DMS 273 (cell line): ENCODE data around the gene ZSCAN21.

Experiments used
- DNase-seq: peaks from one replicate; lab custom pipeline; 2025; ENCODE audit not compliant: unreplicated experiment; lab: John Stamatoyannopoulos, UW

The ZSCAN21 gene

GRCh38 chr7:100027197-100027596, 22.4 kb upstream of the ZSCAN21 start:
- DNase-seq, result no peak

- DNase-seq, result no peak
These were observed 20.0 kb upstream of the ZSCAN21 start for GRCh38 chr7:100029596-100029995.

- no peak for DNase-seq
These were observed 16.0 kb upstream of the ZSCAN21 start for GRCh38 chr7:100033526-100033925.

- DNase-seq, result no peak
These were observed 14.6 kb upstream of the ZSCAN21 start for GRCh38 chr7:100034871-100035510.

DNA sequence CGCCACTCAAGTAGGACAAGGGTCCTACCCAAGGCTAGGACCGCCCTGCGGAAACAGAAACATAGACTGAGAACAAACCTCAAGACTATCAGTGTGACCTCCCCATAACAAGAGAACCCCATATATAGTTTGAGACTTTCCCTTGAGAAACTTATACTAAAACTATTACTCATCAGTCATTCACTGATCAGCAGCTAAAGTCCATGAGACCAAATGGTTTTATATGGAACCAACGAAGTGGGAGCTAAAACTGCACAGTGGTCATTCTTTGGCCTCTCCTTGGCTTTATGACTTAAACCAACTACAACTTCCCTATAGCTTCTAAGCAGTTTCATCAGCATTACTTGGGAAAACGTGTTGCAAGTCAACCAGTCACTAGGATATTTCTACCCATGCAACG, 13.7 kb upstream of the ZSCAN21 start:
- DNase-seq, result no peak

DNA sequence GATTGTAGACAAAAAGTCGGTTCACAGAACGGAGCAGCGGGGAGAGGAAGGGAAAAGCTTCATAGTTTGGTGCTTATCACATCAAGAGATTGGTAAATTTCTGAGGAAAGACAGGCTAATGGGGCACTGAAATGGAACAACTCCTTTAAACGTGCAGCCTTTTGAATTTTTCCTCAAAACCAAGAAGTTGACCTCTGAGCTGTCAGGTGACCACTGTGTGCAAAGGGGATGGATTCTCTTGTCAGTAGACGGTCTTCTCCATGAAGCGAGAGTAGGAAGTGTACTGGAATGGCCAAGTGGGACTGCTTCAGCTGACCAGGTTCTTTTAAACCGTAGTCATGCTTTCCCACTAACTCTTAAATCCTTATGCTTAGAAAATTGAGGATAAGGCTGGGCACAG, 11.2 kb upstream of the ZSCAN21 start:
- no peak for DNase-seq

DNA sequence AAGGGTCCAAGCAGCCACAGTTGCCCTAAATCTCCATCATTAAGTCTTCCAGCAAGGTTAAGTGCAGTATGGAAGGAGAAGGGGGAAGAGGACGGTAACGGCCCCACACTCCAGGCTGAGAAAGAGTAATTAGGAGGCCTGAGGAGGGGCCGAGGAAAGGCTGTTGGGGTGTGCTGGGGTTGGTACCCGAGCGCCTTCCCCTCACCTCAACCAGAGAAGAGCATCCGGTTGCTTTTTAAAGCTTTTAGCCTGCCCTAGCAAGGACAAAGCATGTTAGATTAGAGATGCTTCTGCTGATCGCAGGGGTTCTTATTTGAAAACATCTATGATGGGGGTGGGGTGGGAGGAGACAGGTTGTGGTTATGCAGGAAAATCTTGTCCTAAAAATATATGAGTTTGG, 9.0 kb upstream of the ZSCAN21 start:
- no peak for DNase-seq

DNA sequence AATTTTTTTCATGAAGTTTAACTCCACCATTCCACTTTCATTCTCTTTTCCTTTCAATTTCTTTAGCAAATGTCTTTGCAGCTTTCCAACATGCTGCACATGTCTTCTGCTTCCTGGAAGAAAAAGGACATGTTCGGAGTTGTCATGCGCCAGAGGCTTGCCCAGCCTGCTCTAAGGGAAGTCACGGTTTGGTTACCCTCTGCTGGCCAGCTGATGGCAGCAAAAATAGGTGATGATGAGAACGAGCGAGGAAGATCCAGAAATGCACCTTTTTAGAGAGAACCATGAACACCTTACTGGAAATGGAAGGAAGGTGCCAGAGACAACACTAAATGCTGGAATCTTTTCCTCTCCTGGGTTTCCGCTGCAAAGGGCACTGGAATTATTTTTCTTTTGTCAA, 4.9 kb upstream of the ZSCAN21 start:
- peak; percentile 51 for DNase-seq

DNA sequence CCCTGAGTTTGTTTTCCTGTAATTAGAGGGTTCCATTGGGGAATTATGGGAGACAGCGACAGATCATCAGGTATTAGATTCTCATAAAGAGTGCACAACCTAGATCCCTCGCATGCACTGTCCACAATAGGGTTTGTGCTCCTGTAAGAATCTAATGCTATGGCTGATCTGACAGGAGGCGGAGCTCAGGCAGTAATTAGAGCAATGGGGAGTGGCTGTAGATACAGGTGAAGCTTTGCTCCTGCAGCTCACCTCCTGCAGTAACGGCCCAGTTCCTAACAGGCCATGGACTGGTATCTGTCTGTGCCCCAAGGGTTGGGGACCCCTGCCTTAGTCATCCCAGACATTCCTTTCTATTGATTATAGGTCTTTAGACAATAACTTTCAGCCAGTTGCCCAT, 894 bp upstream of the ZSCAN21 start:
- no peak for DNase-seq

DNA sequence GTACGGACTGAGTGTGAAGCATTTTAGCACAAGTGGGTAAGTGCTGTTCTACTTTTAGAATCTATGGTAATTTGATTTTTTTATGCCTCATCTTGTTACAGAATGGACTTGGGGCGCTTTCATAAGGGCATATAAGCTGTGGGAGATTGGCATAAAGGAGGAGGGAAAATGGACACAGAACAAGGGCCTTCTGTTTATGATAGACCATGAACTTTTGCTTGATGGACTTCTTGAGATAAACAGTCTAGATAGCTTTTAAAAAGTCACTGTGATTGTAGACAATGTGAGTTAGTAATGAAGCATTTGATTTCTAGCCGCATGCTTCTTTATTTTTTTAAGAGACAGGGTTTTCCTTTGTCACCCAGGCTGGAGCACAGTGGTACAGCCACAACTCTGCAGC, 2.0 kb downstream of the ZSCAN21 start:
- DNase-seq, result no peak

DNA sequence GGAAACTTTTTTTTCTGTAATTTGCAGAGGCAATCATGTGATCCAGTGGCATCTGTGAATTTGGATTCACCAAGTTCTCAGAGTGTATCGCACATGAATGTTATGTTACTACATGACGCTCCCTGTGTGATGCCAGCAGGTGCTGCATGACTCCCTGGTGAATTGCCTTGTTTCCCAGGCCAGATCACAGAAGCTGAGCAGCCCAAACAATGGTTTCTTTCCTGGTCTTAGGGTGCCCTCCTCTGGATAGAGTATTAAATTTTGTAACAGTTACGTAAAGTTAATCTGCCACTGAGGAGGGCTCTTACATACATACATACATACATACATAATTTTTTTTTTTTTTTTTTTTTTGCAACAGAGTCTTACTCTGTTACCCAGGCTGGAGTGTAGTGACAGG, 3.6 kb downstream of the ZSCAN21 start:
- DNase-seq, result peak; percentile 91

DNA sequence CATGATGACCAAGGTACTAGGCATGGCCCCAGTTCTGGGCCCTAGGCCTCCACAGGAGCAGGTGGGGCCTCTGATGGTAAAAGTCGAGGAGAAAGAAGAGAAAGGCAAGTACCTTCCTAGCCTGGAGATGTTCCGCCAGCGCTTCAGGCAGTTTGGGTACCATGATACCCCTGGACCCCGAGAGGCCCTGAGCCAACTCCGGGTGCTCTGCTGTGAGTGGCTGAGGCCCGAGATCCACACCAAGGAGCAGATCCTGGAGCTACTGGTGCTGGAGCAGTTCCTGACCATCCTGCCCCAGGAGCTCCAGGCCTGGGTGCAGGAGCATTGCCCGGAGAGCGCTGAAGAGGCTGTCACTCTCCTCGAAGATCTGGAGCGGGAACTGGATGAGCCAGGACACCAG, 7.4 kb downstream of the ZSCAN21 start:
- no peak for DNase-seq

GRCh38 chr7:100059251-100059739, 9.7 kb downstream of the ZSCAN21 start:
- DNase-seq, result no peak

GRCh38 chr7:100061518-100062193, 12.1 kb downstream of the ZSCAN21 start:
- peak; percentile 36 for DNase-seq

GRCh38 chr7:100063376-100063775, 13.8 kb downstream of the ZSCAN21 start:
- no peak for DNase-seq

DNA sequence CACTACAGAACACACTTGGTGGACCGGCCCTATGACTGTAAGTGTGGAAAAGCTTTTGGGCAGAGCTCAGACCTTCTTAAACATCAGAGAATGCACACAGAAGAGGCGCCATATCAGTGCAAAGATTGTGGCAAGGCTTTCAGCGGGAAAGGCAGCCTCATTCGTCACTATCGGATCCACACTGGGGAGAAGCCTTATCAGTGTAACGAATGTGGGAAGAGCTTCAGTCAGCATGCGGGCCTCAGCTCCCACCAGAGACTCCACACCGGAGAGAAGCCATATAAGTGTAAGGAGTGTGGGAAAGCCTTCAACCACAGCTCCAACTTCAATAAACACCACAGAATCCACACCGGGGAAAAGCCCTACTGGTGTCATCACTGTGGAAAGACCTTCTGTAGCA, 14.6 kb downstream of the ZSCAN21 start:
- no peak for DNase-seq

DNA sequence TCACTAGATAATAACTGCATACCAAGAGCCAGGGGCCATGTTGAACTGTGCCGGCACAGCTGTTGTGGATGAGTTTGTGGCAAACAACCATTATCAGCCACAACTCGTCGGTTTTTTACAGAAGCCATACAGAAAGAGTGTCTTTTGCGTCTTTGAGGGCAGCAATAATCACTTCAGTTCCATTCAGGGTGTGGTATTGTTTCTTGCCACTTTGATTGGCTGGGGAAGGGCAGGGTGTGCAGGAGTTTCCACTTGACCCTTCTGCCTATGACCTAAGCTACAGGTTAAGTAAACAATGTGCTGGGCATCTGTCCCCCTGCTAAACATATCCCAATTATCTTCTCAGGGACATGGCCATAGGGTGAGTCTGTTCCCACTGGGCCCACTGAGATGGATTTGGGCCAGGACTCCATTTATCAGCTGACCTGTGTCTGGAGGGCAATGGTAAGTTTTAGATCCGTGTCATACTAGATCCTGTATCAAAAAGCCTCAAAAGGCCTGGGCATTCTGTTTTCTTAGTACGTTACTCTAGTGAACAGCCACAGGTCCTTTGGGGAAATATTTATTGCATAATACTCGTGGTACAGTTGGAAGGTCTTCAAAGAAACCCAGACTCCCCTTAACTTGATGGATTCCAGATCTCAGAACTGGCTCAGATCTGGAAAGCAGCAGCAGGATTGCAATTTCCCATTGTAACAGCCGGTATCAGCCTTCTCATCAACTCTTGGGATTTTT, 16.0 kb downstream of the ZSCAN21 start:
- DNase-seq, result peak; percentile 39

GRCh38 chr7:100066953-100067352, 17.4 kb downstream of the ZSCAN21 start:
- DNase-seq, result no peak

- no peak for DNase-seq
These were observed 20.4 kb downstream of the ZSCAN21 start for GRCh38 chr7:100069991-100070390.

DNA sequence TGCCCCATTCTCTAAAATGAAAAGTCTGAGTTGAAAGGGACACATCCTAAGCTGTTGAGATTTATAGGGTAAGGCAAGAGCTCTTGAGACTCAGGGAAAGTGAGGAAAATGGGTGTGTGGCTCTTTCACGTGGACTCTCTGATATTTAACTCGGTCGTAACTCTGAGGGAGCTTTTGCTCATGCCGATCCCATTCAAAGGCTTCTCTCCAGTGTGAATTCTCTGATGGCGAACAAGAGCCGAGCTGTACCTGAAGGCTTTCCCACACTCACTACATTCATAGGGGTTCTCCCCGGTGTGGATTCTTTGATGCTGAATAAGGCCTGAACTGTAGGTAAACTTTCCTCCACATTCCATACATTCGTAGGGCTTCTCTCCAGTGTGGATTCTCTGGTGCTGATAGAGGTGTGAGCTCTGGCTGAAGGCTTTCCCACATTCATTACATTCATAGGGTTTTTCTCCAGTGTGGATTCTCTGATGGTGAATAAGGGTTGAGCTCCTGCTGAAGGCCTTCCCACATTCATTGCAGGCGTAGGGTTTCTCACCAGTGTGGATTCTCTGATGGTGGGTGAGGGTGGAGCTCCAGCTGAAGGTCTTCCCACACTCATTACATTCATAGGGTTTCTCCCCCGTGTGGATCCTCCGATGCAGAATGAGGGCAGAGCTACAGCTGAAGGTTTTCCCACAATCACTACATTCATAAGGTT, 21.6 kb downstream of the ZSCAN21 start:
- peak; percentile 50 for DNase-seq

DNA sequence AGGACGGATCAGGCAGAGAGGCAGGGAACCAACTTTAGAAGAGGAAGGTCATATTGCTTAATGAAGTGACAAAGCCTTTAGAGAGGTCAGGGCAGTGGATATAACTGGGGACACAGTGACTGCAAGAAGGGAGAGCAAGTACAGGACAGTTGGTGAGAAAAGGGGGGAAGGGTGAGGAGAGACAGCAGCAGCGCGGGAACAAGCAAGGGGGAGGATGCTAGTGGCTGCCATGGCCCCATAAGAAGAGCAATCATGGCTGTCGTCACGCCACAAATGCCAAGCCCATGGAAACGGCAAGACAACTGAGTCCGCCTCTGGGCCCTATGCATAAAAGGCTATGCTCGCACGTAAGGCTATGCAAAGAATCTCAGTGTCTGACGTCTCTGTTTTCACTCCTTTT, 22.9 kb downstream of the ZSCAN21 start:
- no peak for DNase-seq

DNA sequence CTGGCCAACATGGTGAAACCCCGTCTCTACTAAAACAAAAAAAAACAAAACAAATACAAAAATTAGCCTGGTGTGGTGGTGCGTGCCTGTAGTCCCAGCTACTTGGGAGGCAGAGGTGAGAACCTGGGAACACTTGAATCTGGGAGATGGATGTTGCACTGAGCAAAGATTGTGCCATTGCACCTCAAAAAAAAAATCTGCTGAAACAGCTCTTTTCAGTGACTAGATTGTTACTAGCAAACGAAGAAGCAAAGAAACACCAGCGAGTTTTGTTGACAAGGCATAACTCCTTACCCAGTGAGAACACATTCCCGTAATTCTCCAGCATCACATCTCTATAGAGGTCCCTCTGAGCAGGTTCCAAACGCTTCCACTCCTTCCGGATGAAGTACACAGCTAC, 25.3 kb downstream of the ZSCAN21 start:
- DNase-seq, result no peak
